Measurements from ENCODE around the gene UNKL.

Gene UNKL

DNA sequence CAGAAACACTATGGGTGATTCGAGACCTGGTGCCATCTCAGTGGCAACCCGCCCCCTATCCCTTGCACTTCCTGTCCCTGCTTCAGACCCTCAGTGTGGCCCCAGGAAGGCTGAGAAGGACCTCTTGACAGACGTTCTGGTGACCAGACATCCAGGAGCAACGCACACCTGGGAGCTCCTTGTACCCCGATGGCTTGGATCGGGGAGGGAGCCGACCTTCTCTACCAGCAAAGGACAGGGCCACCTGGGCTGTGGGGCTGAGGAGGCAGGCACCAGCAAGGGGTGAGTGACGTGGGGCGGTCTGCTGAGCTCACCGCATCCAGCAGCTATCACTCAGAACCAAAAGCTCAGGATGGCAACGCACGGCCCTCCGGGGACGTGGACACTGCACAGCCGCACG lies 27.2 kb downstream of the UNKL start:
- TF ChIP-seq CTCF (IDR thresholded peaks at IDR 0.05; ENCODE audit: extremely low read depth, insufficient read depth, missing control alignments) = no peak
- no peak for DNase-seq (ENCODE audit: low spot score)
- in situ Hi-C loops (cut with MboI; ENCODE audit: low pct_unique_long_range_greater_than_20kb, low sequenced_read_pairs, unreplicated experiment) = no loop called here

GRCh38 chr16:1385232-1385631 lies 29.3 kb downstream of the UNKL start:
- DNase-seq (ENCODE audit: low spot score) = no peak
- in situ Hi-C loops (cut with MboI; ENCODE audit: low pct_unique_long_range_greater_than_20kb, low sequenced_read_pairs, unreplicated experiment) = no loop called here
- TF ChIP-seq CTCF (IDR thresholded peaks at IDR 0.05; ENCODE audit: extremely low read depth, insufficient read depth, missing control alignments) = no peak

DNA sequence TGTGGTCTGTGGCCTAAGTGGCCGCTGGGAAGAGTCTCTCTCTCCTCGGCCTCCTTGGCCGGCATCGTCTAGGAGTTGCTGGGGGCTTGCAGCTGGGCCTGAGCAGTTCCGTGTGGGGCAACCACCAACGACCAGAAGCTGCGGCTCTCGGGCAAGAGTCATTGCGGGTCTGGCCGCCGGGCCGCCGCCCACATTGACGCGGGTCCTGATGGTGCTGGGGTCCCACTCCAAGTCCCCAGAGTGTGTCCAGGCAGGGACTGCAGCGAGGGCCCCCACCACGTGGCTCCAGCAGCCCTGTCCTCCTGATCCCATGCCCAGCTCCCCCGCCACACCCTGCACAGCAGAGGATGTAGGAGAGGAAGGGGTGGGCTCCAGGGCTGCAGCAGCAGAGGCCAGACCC lies 30.9 kb downstream of the UNKL start:
- in situ Hi-C loops (cut with MboI; ENCODE audit: low pct_unique_long_range_greater_than_20kb, low sequenced_read_pairs, unreplicated experiment) = no loop called here
- no peak for TF ChIP-seq CTCF (IDR thresholded peaks at IDR 0.05; ENCODE audit: extremely low read depth, insufficient read depth, missing control alignments)
- DNase-seq (ENCODE audit: low spot score) = no peak

DNA sequence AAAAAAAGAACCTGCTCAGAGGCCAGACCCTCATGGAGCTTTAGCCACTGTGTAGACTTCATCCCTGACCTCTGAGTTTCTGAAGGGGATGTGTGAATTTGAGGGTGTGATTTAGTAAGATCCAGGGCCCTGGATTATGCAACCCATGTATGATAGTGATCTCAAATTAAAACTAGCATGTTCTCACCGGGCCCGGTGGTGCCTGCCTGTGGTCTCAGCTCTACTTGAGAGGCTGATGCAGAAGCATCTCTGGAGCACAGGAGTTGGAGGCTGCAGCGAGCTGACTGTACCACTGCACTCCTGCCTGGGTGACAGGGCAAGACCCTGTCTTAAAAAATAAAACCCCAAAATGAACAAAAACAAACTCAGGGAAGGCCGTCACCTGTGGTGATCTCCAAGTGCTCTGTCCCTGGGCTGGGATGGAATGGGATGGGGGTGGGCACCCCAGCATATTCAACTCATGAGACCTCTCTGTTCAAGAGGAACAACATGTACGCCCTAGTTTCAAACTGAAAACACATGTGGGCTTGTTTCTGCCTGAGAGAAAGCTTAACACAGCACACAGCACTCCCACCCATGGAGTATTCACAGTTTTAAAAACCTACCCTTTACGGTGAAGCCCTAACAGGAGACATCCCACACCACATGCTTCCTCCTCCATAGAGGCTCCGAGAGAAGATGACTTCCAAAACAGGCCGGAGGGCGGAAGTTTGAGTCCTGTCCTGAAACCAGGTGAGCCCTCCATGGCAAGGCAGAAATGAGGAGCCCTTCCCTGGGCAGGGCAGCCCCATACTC lies 32.7 kb downstream of the UNKL start:
- in situ Hi-C loops (cut with MboI; ENCODE audit: low pct_unique_long_range_greater_than_20kb, low sequenced_read_pairs, unreplicated experiment) = no loop called here
- no peak for TF ChIP-seq CTCF (IDR thresholded peaks at IDR 0.05; ENCODE audit: extremely low read depth, insufficient read depth, missing control alignments)
- DNase-seq (ENCODE audit: low spot score) = no peak

- in situ Hi-C loops (cut with MboI; ENCODE audit: low pct_unique_long_range_greater_than_20kb, low sequenced_read_pairs, unreplicated experiment) = no loop called here
- no peak for TF ChIP-seq CTCF (IDR thresholded peaks at IDR 0.05; ENCODE audit: extremely low read depth, insufficient read depth, missing control alignments)
- DNase-seq (ENCODE audit: low spot score) = no peak
Measured at GRCh38 chr16:1380195-1380594, 34.3 kb downstream of the UNKL start.

GRCh38 chr16:1379304-1380076 lies 35.0 kb downstream of the UNKL start:
- in situ Hi-C loops (cut with MboI; ENCODE audit: low pct_unique_long_range_greater_than_20kb, low sequenced_read_pairs, unreplicated experiment) = no loop called here
- no peak for TF ChIP-seq CTCF (IDR thresholded peaks at IDR 0.05; ENCODE audit: extremely low read depth, insufficient read depth, missing control alignments)
- DNase-seq (ENCODE audit: low spot score) = peak; percentile 94

All from GM13977 (cell line).